Measurements from ENCODE around the gene ATXN1.

DNA sequence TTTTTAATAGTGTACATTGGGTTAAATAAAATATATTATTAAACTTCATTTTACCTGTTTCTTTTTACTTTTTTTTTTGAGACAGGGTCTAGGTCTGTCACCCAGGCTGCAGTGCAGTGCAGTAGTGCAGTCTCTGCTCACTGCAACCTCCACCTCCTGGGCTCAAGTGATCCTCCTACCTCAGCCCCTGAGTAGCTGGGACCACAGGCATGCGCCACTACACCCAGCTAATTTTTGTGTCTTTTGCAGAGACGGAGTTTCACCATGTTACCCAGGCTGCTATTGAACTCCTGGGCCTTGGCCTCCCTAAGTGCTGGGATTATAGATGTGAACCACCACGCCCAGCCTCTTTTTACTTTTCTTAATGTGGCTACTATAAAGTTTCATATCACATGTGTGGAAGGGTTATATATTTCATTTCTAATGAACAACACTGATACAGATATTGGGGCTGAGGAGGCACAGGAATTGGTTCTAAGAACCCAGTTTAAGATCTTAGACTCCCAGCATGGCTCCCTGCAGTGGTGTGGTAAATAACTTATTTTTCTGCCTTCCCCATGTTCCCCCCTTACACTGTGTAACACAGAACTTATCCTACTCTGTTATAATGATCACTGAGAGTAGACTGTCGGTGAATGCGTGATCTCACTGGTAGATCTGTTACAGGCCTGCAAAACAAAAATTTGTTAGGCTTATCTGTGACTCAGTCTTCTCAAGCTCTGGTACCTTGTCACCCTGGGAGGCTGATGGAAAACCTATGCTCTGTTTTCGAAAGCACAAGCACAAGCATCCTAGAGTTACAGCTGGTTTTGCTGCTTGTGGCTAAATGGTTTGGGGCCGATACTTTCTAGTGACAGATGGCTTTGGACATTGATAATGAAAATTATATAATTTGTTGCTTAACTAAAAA lies 5.8 kb upstream of the ATXN1 start:
- TF ChIP-seq BACH2 (CRISPR knock-in tag; IDR thresholded peaks at IDR 0.05; ENCODE audit: borderline replicate concordance) (no peak), ZNF70 (CRISPR knock-in tag; IDR thresholded peaks at IDR 0.05) (no peak), ZFP30 (CRISPR knock-in tag; IDR thresholded peaks at IDR 0.05) (no peak), RARB (CRISPR knock-in tag; IDR thresholded peaks at IDR 0.05) (no peak)
